DND-41 (cell line): Measurements from ENCODE around the gene PLK2.

ENCODE experiments used
- ATAC-seq: fragments of 200-7000 bp; cut with Tn5 transposase; 3 replicates; pipeline ENCODE4 v1.9.1; 2021; ENCODE audit warnings: low read depth; ENCODE audit not compliant: insufficient read depth
- DNase-seq: peaks from one replicate; pipeline ENCODE4 v3.0.0-alpha.2; 2020
- H2AFZ ChIP-seq: 2 replicates; pipeline ENCODE4 v1.6.0; 2012; ENCODE audit warnings: low read depth, low read length
- H3K27ac ChIP-seq: 2 replicates; pipeline ENCODE4 v1.5.1; 2012; ENCODE audit warnings: low read length, inconsistent platforms
- H3K27me3 ChIP-seq: fragments of 200-600 bp; sonication (generic); 2 replicates; pipeline ENCODE4 v1.6.0; 2012; ENCODE audit warnings: low read length, mild to moderate bottlenecking, inconsistent platforms; ENCODE audit not compliant: insufficient read depth, poor library complexity
- H3K36me3 ChIP-seq: 2 replicates; pipeline ENCODE4 v1.5.1; 2012; ENCODE audit warnings: low read length, inconsistent platforms; ENCODE audit not compliant: insufficient read depth
- H3K4me1 ChIP-seq: 2 replicates; pipeline ENCODE4 v1.5.1; 2012; ENCODE audit warnings: mild to moderate bottlenecking, low read length; ENCODE audit not compliant: insufficient read depth
- H3K4me2 ChIP-seq: 2 replicates; pipeline ENCODE4 v1.6.0; 2012; ENCODE audit warnings: mild to moderate bottlenecking, moderate library complexity, low read length, inconsistent platforms; ENCODE audit not compliant: insufficient read depth
- H3K4me3 ChIP-seq, 2 experiments: fragments of 200-600 bp in 1 of 2; shearing (Covaris generic) in 1 of 2; 2 replicates each; pipeline ENCODE4 v1.5.1; 2012 to 2016; ENCODE audit warnings: inconsistent platforms in 2 of 2, low read length in 2 of 2, mild to moderate bottlenecking in 2 of 2, low read depth in 1 of 2, moderate library complexity in 1 of 2
- H3K79me2 ChIP-seq: 2 replicates; pipeline ENCODE4 v1.6.0; 2012; ENCODE audit warnings: low read length, inconsistent platforms; ENCODE audit not compliant: insufficient read depth
- H3K9ac ChIP-seq: 2 replicates; pipeline ENCODE4 v1.6.0; 2012; ENCODE audit warnings: low read depth, mild to moderate bottlenecking, inconsistent platforms, low read length, moderate library complexity
- H3K9me3 ChIP-seq: 2 replicates; pipeline ENCODE4 v1.5.1; 2012; ENCODE audit warnings: low read length, moderate library complexity, mild to moderate bottlenecking, inconsistent platforms; ENCODE audit not compliant: insufficient read depth, severe bottlenecking
- H4K20me1 ChIP-seq: 2 replicates; pipeline ENCODE4 v1.6.0; 2012; ENCODE audit warnings: low read length; ENCODE audit not compliant: insufficient read depth
- EZH2 ChIP-seq: IDR thresholded peaks from 3 replicates; pipeline ENCODE4 v1.6.1; 2012; ENCODE audit warnings: borderline replicate concordance, low read depth, mild to moderate bottlenecking, moderate library complexity, low read length, inconsistent platforms; ENCODE audit not compliant: severe bottlenecking
- TF ChIP-seq, protein P1 (sequence below): IDR thresholded peaks from 2 replicates; pipeline ENCODE4 v1.5.1; 2012; ENCODE audit warnings: borderline replicate concordance, low read length, moderate library complexity, mild to moderate bottlenecking; ENCODE audit not compliant: poor library complexity, severe bottlenecking; ENCODE audit errors: extremely low read depth

PLK2 gene

DNA sequence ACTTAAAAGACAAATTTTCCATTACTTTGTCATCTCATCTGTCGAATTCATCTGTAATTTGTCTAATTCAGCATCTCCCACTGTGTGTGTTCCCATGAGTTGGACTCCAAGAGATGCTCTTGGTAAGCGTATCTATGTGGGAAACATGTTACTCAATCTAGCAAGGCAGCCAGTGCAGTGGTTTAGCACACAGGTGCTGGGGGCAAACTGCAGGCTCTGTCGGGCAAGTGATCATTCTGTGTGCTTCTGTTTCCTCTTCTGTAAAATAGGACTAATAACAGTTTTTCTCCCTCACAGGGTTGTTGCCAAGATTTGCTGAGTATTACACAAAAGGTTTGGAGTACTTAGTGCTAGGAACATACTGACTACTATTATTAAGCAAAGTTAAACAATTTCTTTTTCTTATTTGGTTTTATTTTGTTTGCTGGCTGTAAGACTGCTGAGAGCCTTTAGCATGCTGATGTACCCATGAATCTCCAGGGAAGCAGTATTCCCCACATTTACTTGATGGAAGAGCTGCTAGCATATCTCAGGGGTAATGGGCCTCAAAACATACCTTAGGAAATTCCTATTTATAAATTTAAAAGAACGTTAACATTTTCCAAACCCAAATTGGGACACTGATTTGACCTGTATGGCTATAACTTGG, 30.6 kb upstream of the PLK2 start:
- H2AFZ ChIP-seq = no peak overlapping the region
- H3K9me3 ChIP-seq = no peaks in the 10 kb centered on the region
- H3K4me1 ChIP-seq = no peaks in the 10 kb centered on the region
- H3K27ac ChIP-seq = no peak overlapping the region
- H3K4me2 ChIP-seq = no peak overlapping the region
- no peak for DNase-seq
- H3K4me3 ChIP-seq = no peak overlapping the region
- no peaks in the 10 kb centered on the region for H3K79me2 ChIP-seq
- ATAC-seq = no peak
- H3K9ac ChIP-seq = no peak overlapping the region
- no peaks in the 10 kb centered on the region for H3K36me3 ChIP-seq
- TF ChIP-seq, protein P1, sequence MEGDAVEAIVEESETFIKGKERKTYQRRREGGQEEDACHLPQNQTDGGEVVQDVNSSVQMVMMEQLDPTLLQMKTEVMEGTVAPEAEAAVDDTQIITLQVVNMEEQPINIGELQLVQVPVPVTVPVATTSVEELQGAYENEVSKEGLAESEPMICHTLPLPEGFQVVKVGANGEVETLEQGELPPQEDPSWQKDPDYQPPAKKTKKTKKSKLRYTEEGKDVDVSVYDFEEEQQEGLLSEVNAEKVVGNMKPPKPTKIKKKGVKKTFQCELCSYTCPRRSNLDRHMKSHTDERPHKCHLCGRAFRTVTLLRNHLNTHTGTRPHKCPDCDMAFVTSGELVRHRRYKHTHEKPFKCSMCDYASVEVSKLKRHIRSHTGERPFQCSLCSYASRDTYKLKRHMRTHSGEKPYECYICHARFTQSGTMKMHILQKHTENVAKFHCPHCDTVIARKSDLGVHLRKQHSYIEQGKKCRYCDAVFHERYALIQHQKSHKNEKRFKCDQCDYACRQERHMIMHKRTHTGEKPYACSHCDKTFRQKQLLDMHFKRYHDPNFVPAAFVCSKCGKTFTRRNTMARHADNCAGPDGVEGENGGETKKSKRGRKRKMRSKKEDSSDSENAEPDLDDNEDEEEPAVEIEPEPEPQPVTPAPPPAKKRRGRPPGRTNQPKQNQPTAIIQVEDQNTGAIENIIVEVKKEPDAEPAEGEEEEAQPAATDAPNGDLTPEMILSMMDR = no peak
- no peak for TF ChIP-seq EZH2
- peaks cover 13% of the 10 kb centered on the region for H3K27me3 ChIP-seq
- no peaks in the 10 kb centered on the region for H4K20me1 ChIP-seq

DNA sequence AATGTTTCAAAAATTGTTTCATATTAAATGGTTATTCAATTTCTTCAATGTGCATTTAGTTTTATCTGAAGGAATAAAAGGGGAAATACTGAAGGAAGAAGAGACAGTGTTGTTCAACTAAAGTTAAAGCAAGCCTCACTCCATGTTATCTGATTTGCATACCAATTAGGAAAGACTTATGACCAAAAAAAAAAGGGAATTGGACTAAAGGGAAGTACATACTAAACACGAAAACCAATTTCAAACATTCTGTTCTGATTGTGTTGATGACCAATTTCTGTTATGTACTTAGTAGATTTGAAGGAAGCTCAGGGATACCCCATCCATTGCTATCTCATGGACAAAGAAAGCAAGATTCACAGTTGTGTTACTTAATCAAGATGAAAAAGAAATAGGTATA, 26.4 kb upstream of the PLK2 start:
- Histone ChIP-seq H3K4me2 (no peak overlapping the region), H3K27me3 (peaks cover 11% of the 10 kb centered on the region), H4K20me1 (no peaks in the 10 kb centered on the region), H3K9ac (no peak overlapping the region), H3K4me3 (no peak overlapping the region), H3K79me2 (no peaks in the 10 kb centered on the region), H3K27ac (no peak overlapping the region), H2AFZ (no peak overlapping the region), H3K4me1 (no peaks in the 10 kb centered on the region), H3K36me3 (no peaks in the 10 kb centered on the region), H3K9me3 (no peaks in the 10 kb centered on the region)
- no peak for TF ChIP-seq EZH2
- TF ChIP-seq, protein P1 = no peak
- ATAC-seq = no peak
- no peak for DNase-seq

DNA sequence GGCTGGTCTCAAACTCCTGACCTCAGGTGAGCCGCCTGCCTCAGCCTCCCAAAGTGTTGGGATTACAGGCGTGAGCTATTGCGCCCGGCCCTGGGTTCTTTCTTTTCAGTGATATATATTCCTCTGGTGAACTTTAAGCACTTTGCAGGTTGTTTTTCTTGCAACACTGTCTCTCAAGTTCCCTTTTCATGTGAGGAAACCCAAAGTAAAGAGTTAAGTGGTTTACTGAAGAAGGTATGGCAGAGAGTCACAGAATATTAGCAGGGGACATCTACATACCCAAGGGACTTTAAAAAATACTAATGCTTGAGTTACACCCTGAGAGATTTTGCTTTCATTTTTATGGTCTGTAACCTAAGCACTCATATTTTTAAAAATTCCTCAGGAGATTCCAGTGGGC, 24.6 kb upstream of the PLK2 start:
- no peaks in the 10 kb centered on the region for H3K36me3 ChIP-seq
- H3K4me2 ChIP-seq = no peak overlapping the region
- no peaks in the 10 kb centered on the region for H3K9me3 ChIP-seq
- H3K27me3 ChIP-seq = no peaks in the 10 kb centered on the region
- H3K79me2 ChIP-seq = no peaks in the 10 kb centered on the region
- H3K9ac ChIP-seq = no peak overlapping the region
- no peak for ATAC-seq
- no peak overlapping the region for H2AFZ ChIP-seq
- H3K4me3 ChIP-seq = no peak overlapping the region
- no peak overlapping the region for H3K27ac ChIP-seq
- DNase-seq = no peak
- no peaks in the 10 kb centered on the region for H3K4me1 ChIP-seq
- no peak for TF ChIP-seq EZH2
- TF ChIP-seq, protein P1 = no peak
- H4K20me1 ChIP-seq = no peaks in the 10 kb centered on the region
